Loucy (cell line): ENCODE data around the gene PHC3.
"Not testable (repeated sequence)": the region's sequence is repeated elsewhere in the genome, so short reads cannot be mapped to it uniquely, and the experiment has no call there.

Source experiments
- EZH2phosphoT487 ChIP-seq: fragments of 200-600 bp; IDR thresholded peaks from 2 replicates; pipeline ENCODE4 v1.6.1; 2018; ENCODE audit warnings: antibody characterized with exemption, mild to moderate bottlenecking, moderate library complexity, borderline replicate concordance
- TF ChIP-seq, protein P1 (sequence below): fragments of 200-600 bp; sonication (generic); conservative IDR thresholded peaks from 2 replicates; pipeline ENCODE4 v1.5.1; 2014; ENCODE audit warnings: mild to moderate bottlenecking, antibody characterized with exemption, low read length

DNA sequence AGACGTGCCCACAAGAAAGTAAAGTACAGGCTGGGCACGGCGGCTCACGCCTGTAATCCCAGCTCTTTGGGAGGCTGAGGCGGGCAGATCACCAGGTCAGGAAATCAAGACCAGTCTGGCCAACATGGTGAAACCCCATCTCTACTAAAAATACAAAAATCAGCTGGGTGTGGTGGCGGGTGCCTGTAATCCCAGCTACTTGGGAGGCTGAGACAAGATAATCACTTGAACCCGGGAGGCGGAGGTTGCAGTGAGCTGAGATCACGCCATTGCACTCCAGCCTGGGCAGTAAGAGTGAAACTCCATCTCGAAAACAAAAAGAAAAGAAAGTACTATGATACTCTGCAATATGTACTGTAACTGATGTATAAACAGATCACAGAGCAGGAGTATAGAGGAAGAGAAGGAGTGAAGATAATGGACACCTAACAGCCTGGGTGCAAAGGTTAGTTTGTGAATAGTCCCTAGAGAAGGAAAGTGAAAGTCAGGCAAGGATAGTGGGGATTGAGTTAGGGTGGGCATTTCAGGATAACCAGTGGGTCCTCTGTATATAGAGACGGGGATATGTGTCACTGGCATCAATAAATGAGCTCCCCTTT lies 24.7 kb upstream of the PHC3 start:
- TF ChIP-seq, protein P1, sequence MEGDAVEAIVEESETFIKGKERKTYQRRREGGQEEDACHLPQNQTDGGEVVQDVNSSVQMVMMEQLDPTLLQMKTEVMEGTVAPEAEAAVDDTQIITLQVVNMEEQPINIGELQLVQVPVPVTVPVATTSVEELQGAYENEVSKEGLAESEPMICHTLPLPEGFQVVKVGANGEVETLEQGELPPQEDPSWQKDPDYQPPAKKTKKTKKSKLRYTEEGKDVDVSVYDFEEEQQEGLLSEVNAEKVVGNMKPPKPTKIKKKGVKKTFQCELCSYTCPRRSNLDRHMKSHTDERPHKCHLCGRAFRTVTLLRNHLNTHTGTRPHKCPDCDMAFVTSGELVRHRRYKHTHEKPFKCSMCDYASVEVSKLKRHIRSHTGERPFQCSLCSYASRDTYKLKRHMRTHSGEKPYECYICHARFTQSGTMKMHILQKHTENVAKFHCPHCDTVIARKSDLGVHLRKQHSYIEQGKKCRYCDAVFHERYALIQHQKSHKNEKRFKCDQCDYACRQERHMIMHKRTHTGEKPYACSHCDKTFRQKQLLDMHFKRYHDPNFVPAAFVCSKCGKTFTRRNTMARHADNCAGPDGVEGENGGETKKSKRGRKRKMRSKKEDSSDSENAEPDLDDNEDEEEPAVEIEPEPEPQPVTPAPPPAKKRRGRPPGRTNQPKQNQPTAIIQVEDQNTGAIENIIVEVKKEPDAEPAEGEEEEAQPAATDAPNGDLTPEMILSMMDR: not testable (repeated sequence)
- not testable (repeated sequence) for TF ChIP-seq EZH2phosphoT487
